ENCODE data around the gene PDZD7.

PDZD7 gene

GRCh38 chr10:101031128-101031795 is at the start of gene PDZD7, which contains the start of gene SFXN3:
Gene PDZD7 (minus strand): TSS chr10:101031129. CDS start chr10:101030219, 910 bp downstream.
Gene SFXN3 (plus strand): TSS chr10:101031234. CDS start chr10:101034695, 3,461 bp downstream.
- peak; percentile 88 to 91 for ATAC-seq

DNA sequence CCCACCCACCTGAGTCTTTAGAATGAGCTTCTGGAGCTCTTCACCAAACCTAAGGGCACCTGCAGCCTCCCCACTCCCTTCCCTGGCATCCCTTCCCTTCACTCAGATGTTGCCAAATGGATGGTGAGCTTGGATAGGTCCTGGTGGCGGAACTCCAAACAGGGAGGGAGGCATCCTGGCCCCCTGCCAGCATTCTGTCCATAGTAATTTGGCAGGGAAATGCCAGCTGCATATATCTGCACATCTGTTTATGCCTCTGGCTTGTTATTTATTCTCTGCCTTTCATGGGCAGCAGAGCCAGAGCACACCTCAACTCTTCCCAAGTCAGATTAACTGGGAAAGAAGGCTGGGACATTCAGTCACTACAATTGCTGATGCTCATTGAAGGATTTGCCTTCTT is 48.9 kb upstream of the PDZD7 start:
- ATAC-seq: no peak

GRCh38 chr10:101076630-101077029 is 45.7 kb upstream of the PDZD7 start:
- ATAC-seq: no peak

DNA sequence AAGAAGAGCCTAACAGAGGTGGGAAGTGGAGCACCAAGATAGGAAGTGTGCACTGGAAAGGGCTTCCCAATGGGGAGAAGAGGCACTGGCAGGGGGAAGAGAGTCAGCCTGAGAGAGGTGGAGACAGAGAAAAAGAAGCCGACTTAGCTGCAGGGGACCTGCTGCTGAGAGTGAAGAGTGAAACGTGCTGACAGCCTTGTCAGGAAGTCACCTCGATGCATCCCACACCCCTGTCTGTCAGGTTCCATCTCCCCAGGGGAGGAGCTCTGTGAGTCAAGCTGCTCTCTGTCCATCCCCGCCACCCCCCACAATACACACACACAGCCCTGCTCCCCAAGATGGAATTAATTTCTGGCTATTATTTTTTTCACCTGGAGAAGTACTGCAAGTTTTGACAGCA is 44.8 kb upstream of the PDZD7 start:
- ATAC-seq: no peak

- ATAC-seq: no peak
Observed at GRCh38 chr10:101073631-101074030, 42.7 kb upstream of the PDZD7 start.

GRCh38 chr10:101072923-101073322 is 42.0 kb upstream of the PDZD7 start:
- no peak for ATAC-seq

DNA sequence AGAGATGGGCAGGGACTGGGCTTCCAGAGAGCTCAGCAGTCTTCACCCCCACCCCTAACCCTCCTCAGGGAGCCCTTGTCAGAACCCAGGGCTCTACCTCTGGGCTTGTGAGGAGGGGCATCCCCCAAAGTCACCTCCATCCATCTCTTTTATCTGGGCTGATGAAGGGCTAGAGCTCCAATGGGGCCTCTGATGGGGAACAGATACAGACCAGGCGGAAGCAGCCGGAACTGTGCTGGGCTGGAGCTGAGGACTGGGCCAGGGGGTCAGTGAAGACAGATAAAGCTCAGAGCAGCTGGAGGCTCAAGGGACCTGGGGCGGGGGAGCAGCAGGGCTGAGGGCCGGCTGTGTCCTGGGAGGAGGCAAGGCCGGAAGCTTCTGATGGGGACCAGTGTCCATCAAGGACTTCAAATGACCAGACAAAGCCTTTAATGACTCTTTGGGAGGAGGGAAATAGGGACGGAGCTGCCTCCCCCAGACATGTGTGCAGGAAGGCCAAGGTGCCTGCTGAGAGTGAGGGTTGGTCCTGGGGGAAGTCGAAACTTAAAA is 41.0 kb upstream of the PDZD7 start:
- ATAC-seq: no peak

DNA sequence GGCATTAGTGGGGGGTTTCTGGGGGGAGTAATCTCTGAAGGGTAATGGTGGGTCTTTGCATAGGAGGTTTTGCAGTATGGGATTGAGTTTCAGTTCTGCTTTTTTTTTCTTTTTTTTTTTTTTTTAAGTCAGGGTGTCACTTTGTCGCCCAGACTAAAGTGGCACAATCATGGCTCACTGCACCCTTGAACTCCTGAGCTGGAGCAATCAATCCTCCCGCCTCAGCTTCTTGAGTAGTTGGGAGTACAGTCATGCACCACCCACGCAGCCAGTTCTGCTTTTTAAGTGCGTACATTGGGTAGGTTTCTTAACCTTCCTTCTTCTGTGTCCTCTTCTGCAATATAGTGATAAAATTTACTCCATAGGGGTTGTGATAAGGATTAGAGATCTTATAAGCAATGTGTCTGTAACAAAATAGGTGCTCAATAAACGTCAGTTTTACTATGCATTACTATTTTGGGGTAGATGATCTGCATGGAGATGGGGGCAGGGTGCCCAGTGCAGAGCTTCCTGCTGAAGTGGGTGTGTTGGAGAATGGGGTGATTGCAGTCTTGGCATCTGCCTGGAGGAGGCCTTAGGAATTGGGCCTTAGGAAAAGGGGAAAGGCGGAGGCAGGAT is 40.4 kb upstream of the PDZD7 start:
- no peak for ATAC-seq

GRCh38 chr10:101070098-101070497 is 39.2 kb upstream of the PDZD7 start:
- ATAC-seq: no peak

DNA sequence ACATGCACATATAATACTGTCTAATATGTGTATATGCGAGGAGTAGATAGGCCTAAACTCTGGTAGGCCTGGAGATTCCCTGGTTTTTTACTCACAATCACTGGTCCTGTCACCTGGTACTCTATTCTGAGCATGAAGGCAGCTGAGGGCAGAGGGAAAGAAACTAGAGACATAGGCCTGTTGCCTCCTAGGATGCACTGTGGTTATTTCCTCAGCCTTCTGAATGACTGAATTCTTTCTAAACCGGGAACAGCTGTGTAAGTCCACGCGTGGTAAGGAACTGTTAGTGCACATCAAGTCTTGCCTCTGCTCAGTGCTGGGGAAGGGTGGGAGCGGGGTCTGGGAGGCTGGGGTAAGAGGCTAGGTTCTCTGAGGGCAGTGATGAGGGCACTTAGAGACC is 38.5 kb upstream of the PDZD7 start:
- no peak for ATAC-seq

GRCh38 chr10:101067356-101068083 is 36.6 kb upstream of the PDZD7 start:
- ATAC-seq: peak; percentile 74 to 76

DNA sequence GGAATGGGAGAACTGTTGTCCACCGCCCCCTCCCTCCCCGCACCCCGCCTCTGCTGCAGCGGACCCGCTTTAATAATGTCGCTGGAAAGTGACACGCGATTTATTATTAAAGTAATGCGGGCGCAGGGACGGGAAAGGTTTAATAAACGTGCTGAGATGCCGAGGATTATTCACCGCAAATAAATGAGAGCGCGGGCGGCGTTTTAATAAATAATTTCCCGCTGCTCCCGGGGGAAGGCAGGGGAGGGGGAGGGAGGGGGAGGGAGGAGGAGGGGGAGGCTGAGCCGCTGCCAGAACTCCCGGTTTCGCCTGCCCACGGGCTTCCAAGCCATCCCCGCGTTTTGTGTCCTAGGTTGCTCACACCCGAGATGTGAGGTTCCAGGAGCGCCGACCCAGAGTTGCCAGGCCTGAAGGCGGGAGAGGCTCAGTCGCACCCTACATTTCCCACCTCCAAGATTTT is 36.0 kb upstream of the PDZD7 start:
- ATAC-seq: no peak

DNA sequence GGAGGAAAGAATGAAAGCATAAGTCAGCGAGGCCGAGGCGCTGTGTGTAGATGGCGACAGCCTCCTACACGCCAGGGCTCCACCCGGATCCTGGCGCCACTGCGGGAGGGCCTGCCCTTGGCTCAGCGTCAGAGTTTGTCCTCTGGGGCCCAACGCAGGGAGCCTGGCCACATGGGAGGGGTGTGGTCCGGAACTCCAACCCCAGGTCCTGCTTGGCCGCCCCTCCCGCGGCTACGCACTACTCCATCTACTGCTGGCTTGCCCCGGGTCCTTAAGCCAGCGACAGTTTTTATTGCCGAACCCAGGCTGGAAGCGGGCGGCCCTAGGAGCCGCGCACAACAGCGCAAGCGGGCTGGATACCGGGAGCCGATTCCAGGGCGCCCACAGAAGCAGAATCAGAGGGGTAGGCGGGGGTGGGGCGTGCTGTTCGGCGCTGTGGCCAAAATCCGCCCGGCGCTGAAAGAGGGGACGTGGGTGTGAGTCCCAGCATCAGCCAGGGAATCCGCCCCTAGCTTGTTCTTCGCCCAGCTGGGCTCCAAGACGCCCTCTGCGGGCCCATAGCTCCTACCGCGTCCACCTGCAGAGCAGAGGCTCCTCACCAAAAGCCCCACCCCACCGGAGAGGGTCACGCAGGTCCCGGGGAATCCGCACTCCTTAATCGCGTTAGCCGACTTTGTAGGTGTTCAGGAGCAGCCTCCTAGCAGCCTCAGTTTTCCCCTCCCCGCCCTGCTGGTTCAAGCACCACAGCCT is 35.4 kb upstream of the PDZD7 start:
- peak in 1 of 2 donors; percentile 48 for ATAC-seq

DNA sequence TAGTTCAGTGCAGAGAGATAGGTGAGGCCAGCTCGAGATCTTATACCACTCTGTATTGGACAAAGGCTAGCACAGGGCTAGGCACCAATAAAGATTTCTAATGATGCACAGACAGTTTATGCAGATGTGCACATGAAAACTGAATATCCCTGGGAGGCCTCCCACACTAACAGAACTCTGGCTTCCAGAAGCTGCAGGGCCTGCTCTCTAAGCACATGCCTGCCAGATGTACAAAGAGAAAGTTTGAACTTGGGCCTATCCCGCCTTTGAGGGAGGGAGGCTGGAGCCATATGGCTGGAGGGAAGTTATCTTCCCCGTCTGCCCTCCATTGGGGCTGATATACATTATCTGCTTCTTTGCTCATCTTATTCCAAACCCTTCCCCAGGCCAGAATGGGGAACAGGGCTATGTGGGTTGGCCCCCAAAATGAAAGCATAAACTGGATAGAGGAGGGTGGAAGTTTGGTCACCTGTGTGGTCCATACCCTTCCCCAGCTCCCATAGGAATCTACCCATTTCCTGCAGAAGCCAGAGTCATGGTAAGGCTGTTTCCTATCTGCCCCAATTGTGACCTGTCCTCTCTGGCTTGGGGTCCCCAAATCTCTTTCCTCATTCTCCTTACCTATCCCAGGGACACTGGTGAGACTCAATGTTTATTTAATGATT is 34.7 kb upstream of the PDZD7 start:
- no peak for ATAC-seq

DNA sequence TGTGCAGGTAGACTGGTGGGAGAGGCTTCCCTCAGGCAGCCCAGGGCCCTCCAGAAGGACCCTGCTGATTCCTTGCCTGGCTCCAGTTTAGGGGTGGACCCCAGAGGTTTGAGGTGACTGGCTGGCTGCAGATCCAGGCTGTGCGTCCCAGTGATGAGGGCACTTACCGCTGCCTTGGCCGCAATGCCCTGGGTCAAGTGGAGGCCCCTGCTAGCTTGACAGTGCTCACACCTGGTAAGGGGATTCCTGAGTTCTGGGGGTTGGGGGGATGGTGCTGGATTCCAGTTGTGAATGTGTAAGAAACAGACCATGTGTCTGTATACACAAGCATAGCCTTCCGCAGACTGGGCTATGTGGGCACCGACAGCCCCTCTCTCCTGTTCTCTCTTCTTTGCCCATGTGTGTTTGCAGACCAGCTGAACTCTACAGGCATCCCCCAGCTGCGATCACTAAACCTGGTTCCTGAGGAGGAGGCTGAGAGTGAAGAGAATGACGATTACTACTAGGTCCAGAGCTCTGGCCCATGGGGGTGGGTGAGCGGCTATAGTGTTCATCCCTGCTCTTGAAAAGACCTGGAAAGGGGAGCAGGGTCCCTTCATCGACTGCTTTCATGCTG is 33.6 kb upstream of the PDZD7 start:
- ATAC-seq: no peak

GRCh38 chr10:101063548-101064414 is 32.9 kb upstream of the PDZD7 start:
- no peak for ATAC-seq

GRCh38 chr10:101063050-101063525 is 32.2 kb upstream of the PDZD7 start:
- no peak for ATAC-seq

- ATAC-seq: peak; percentile 36 to 46
Observed at GRCh38 chr10:101062232-101063049, 31.5 kb upstream of the PDZD7 start.

DNA sequence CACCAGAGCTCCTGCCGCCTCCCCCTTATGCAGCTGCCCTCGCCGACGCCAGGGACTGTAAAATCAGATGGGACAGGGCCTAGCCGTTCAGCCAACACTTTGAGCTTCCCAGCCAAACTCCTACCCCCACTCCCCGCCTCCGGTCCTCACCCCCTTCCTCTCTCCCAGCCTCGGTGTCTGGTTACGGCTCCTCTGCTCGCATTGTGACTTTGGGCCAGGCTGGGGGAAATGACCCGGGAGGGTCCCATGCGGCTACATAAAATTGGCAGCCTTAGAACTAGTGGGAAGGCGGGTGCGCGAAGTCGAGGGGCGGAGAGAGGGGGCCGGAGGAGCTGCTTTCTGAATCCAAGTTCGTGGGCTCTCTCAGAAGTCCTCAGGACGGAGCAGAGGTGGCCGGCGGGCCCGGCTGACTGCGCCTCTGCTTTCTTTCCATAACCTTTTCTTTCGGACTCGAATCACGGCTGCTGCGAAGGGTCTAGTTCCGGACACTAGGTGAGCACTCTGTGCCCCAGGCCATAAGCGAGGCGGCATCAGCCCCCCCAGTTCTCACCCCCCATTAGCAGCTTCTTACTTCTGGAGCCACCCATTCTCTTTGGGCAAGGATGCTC is 30.8 kb upstream of the PDZD7 start, which contains the start of gene KAZALD1:
Gene KAZALD1, plus strand, starts transcription at position 366 of the 608 bp plus-strand sequence. CDS start 604 bp downstream, outside the sequence.
- no peak for ATAC-seq
